H1 (cell line): ENCODE results near the gene TMTC2. TPM values are rescaled to one million over a fixed set of nuclear protein-coding genes. Genes with fewer than 3 reads are reported as not detected.

Experiments used
- CTCF ChIA-PET: fragments of 300-600 bp; sonication (Branson Sonifier 250); formaldehyde crosslinking; loops from one replicate; lab custom pipeline; 2021; ENCODE audit not compliant: partially characterized antibody; lab: Charles Lee
- POLR2A ChIA-PET: fragments of 300-600 bp; sonication (Branson Sonifier 250); formaldehyde crosslinking; loops from one replicate; lab custom pipeline; 2021; ENCODE audit warnings: inconsistent platforms; ENCODE audit not compliant: partially characterized antibody; lab: Charles Lee
- DNase-seq, 2 experiments: peaks; one replicate each; pipeline versions ENCODE4 v3.0.0 to v3.0.0-alpha.2; 2010 to 2022; ENCODE audit warnings: low spot score in 2 of 2, low read depth in 1 of 2, mixed read lengths in 1 of 2
- FAIRE-seq: peaks from 2 replicates; lab custom pipeline; 2011; peaks lifted over from hg19 to GRCh38; lab: Jason Lieb, UNC
- H2AFZ ChIP-seq: 2 replicates; pipeline ENCODE4 v1.8.1; 2012; ENCODE audit warnings: low read length, inconsistent platforms
- H2AK5ac ChIP-seq: 2 replicates; pipeline ENCODE4 v1.6.1; 2013; ENCODE audit warnings: low read depth, low read length
- H2BK120ac ChIP-seq: replicated peaks from 2 replicates; pipeline ENCODE3; 2013; ENCODE audit warnings: low read depth, low read length, inconsistent platforms
- H2BK12ac ChIP-seq: 2 replicates; pipeline ENCODE4 v1.6.1; 2013; ENCODE audit warnings: low read depth, low read length
- H2BK15ac ChIP-seq: 2 replicates; pipeline ENCODE4 v1.6.1; 2013; ENCODE audit warnings: low read length
- H2BK20ac ChIP-seq: 2 replicates; pipeline ENCODE4 v1.6.1; 2013; ENCODE audit warnings: low read length
- H2BK5ac ChIP-seq: 2 replicates; pipeline ENCODE4 v1.6.1; 2013; ENCODE audit warnings: low read depth, low read length
- H3K14ac ChIP-seq: 2 replicates; pipeline ENCODE4 v1.6.1; 2013; ENCODE audit warnings: inconsistent platforms; ENCODE audit not compliant: insufficient read length
- H3K18ac ChIP-seq: 2 replicates; pipeline ENCODE4 v1.6.1; 2013; ENCODE audit warnings: low read length; ENCODE audit errors: extremely low read depth
- H3K23ac ChIP-seq: 2 replicates; pipeline ENCODE4 v1.6.1; 2013; ENCODE audit warnings: inconsistent platforms; ENCODE audit not compliant: insufficient read length
- H3K23me2 ChIP-seq: 2 replicates; pipeline ENCODE4 v1.6.1; 2013; ENCODE audit warnings: low read depth, low read length
- H3K27ac ChIP-seq: 2 replicates; pipeline ENCODE4 v1.6.1; 2011; ENCODE audit warnings: low read depth, low read length, inconsistent platforms
- H3K27me3 ChIP-seq, 4 experiments: replicated peaks in 1 of 4; 1 replicate in 1 of 4; 2 replicates in 3 of 4; pipeline versions ENCODE4 v1.6.1 to v1.8.1; 2011 to 2013; ENCODE audit warnings: low read length in 3 of 4, mild to moderate bottlenecking in 3 of 4, inconsistent platforms in 2 of 4, mixed read lengths in 2 of 4, moderate library complexity in 1 of 4; ENCODE audit not compliant: control insufficient read depth in 3 of 4, insufficient read depth in 3 of 4; ENCODE audit errors: extremely low read depth in 1 of 4
- H3K36me3 ChIP-seq, 4 experiments: 2 replicates each; pipeline versions ENCODE4 v1.6.1 to v1.8.1; 2011 to 2013; ENCODE audit warnings: mild to moderate bottlenecking in 4 of 4, low read length in 3 of 4, moderate library complexity in 2 of 4, control low read depth in 1 of 4, inconsistent platforms in 1 of 4; ENCODE audit not compliant: insufficient read depth in 4 of 4, control insufficient read depth in 2 of 4
- H3K4ac ChIP-seq: replicated peaks from 2 replicates; pipeline ENCODE3; 2013; ENCODE audit warnings: low read length, low read depth, mixed read lengths, inconsistent platforms; ENCODE audit not compliant: insufficient read length
- H3K4me1 ChIP-seq, 4 experiments: replicated peaks in 1 of 4; 1 replicate in 1 of 4; 2 replicates in 3 of 4; pipeline versions ENCODE4 v1.6.1 to v1.8.1; 2011 to 2013; ENCODE audit warnings: low read length in 3 of 4, inconsistent platforms in 2 of 4, mixed read lengths in 1 of 4; ENCODE audit not compliant: insufficient read depth in 4 of 4, control insufficient read depth in 3 of 4
- H3K4me2 ChIP-seq, 2 experiments: 2 replicates each; pipeline versions ENCODE4 v1.6.1 to v1.8.1; 2011 to 2013; ENCODE audit warnings: low read depth in 2 of 2, low read length in 2 of 2, control low read depth in 1 of 2, inconsistent platforms in 1 of 2, mild to moderate bottlenecking in 1 of 2; ENCODE audit not compliant: insufficient read depth in 1 of 2
- H3K4me3 ChIP-seq, 4 experiments: fragments of 200-600, 300-600 bp in 1 of 4; sonication (generic), shearing (Covaris generic), sonication (Bioruptor Twin) in 1 of 4; 2 replicates each; pipeline versions ENCODE4 v1.5.1 to v1.8.1; 2011 to 2016; ENCODE audit warnings: low read length in 4 of 4, low read depth in 3 of 4, control low read depth in 2 of 4, inconsistent platforms in 2 of 4, mild to moderate bottlenecking in 2 of 4, mixed read lengths in 1 of 4, moderate library complexity in 1 of 4; ENCODE audit not compliant: insufficient read depth in 2 of 4; ENCODE audit errors: extremely low read depth in 1 of 4
- H3K56ac ChIP-seq: replicated peaks from 2 replicates; pipeline ENCODE3; 2013; ENCODE audit warnings: low read depth, mild to moderate bottlenecking, mixed read lengths, low read length, inconsistent platforms; ENCODE audit not compliant: insufficient read length
- H3K79me1 ChIP-seq: 2 replicates; pipeline ENCODE4 v1.6.1; 2013; ENCODE audit warnings: low read depth, low read length, control low read depth
- H3K79me2 ChIP-seq, 2 experiments: 2 replicates each; pipeline versions ENCODE4 v1.6.1 to v1.8.1; 2012 to 2013; ENCODE audit warnings: low read length in 2 of 2, mild to moderate bottlenecking in 2 of 2, inconsistent platforms in 1 of 2; ENCODE audit not compliant: insufficient read depth in 2 of 2, control insufficient read depth in 1 of 2
- H3K9ac ChIP-seq, 4 experiments: replicated peaks in 1 of 4; 1 replicate in 1 of 4; 2 replicates in 3 of 4; pipeline versions ENCODE4 v1.6.1 to v1.8.1; 2011 to 2013; ENCODE audit warnings: low read depth in 3 of 4, low read length in 3 of 4, control low read depth in 2 of 4, mild to moderate bottlenecking in 2 of 4, moderate library complexity in 2 of 4, inconsistent platforms in 1 of 4; ENCODE audit errors: extremely low read depth in 1 of 4
- H3K9me3 ChIP-seq, 2 experiments: 2 replicates each; pipeline versions ENCODE4 v1.6.1 to v1.8.1; 2012 to 2013; ENCODE audit warnings: mild to moderate bottlenecking in 2 of 2, moderate library complexity in 2 of 2, control low read depth in 1 of 2, inconsistent platforms in 1 of 2, low read depth in 1 of 2, low read length in 1 of 2, mixed read lengths in 1 of 2; ENCODE audit not compliant: insufficient read depth in 2 of 2
- H4K20me1 ChIP-seq, 2 experiments: replicated peaks in 1 of 2; 2 replicates each; pipeline versions ENCODE3 to v1.8.1; 2011 to 2013; ENCODE audit warnings: inconsistent platforms in 2 of 2, low read length in 2 of 2, mild to moderate bottlenecking in 1 of 2; ENCODE audit not compliant: insufficient read depth in 2 of 2, control insufficient read depth in 1 of 2
- H4K5ac ChIP-seq: 2 replicates; pipeline ENCODE4 v1.6.1; 2013; ENCODE audit warnings: low read length, low read depth, mixed read lengths, inconsistent platforms; ENCODE audit not compliant: insufficient read length
- H4K8ac ChIP-seq: 2 replicates; pipeline ENCODE4 v1.8.0; 2013; ENCODE audit warnings: mild to moderate bottlenecking, moderate library complexity, low read length, inconsistent platforms; ENCODE audit not compliant: insufficient read depth; ENCODE audit errors: extremely low read depth
- H4K91ac ChIP-seq: replicated peaks from 2 replicates; pipeline ENCODE3; 2013; ENCODE audit warnings: low read length, mixed read lengths, inconsistent platforms; ENCODE audit not compliant: insufficient read length
- POU5F1 ChIP-seq: IDR thresholded peaks from 2 replicates; pipeline ENCODE4 v1.6.1; 2011; ENCODE audit warnings: low read depth, mild to moderate bottlenecking, low read length, moderate library complexity
- RAD21 ChIP-seq, 2 experiments: IDR thresholded peaks in 1 of 2; conservative IDR thresholded peaks in 1 of 2; 2 replicates each; pipeline ENCODE4 v1.6.1; 2011; ENCODE audit warnings: low read depth in 2 of 2, low read length in 2 of 2, improper control_type of control experiment in 1 of 2, inconsistent platforms in 1 of 2, mild to moderate bottlenecking in 1 of 2, moderate library complexity in 1 of 2
- WGBS, 2 experiments: shearing (Covaris generic) in 1 of 2; methylation state at CpG; one replicate each; pipeline versions ENCODE4 v1.1.6 to v1.1.7; 2013 to 2015; ENCODE audit warnings: low lambda C conversion rate in 2 of 2, mixed read lengths in 2 of 2, inconsistent platforms in 1 of 2, low coverage in 1 of 2, missing lambda C conversion rate in 1 of 2; ENCODE audit not compliant: insufficient replicate concordance in 2 of 2, insufficient coverage in 1 of 2, insufficient read length in 1 of 2; ENCODE audit errors: extremely low coverage in 1 of 2, missing lambda C conversion rate in 1 of 2; 5-methylcytosine and 5-hydroxymethylcytosine counted together
- polyA plus RNA-seq, 7 experiments: library from polyadenylated mRNA; depleted of rRNA in 3 of 7; stranded (reverse) in 5 of 7; unstranded in 2 of 7; fragments of >200 nt in 5 of 7; fragments of 200-250 nt in 2 of 7; gene quantifications; 1 replicate in 5 of 7; 2 replicates in 1 of 7; 4 replicates in 1 of 7; pipeline versions ENCODE4 v1.2.1 to v1.2.3, GENCODE V29; 2011 to 2013; ENCODE audit warnings: missing spikeins in 2 of 7, mixed read lengths in 2 of 7
- total RNA-seq: library from RNA; stranded (reverse); fragmentation: NEBNext Ultra II Directional; extraction: Animal tissue kit (Norgen Biotek cat#: 25700); gene quantifications from 2 replicates; pipeline ENCODE4 v1.2.1, GENCODE V29; 2021

TMTC2 gene
- total and polyA plus RNA-seq, 2 of the 8 experiments (the other 6 are each of a cell fraction or from before 2014, with no cell fraction given): 2.3 to 3.9 TPM

DNA sequence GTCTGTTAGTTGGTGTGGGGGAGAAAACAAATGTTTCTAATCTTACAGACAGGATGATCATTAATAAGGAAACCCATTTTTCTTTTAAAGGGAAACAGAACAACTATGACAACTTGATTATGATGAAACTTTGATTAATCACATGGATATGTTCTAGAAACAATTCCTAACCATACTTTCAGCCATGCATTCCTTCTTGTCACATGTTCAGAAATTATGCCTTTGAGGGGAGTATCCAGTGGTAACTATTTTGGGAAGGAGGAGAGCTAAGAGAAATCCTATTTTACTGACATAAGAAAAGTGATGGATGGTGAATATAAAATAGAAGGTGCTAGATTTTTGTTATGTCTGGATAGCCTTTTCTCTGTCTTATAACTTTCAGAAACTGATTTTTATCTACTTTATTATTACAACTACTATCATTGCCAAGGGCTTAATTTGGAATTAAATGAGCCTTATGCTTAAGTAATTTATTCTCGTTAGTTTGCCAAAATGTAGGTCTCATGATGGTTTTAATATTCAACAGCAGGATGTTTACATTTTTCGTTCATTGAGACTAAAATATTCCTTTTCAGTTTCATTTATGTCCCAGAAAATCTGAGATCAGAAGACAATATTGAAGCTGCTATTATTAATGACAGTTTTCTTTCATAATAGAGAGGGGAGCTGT, 200.1 kb downstream of the TMTC2 start:
- Histone ChIP-seq H3K9ac (no peak overlapping the region), H2AK5ac (no peak overlapping the region), H3K79me2 (no peaks in the 10 kb centered on the region), H3K23ac (no peak overlapping the region), H3K14ac (no peak overlapping the region), H3K4me2 (no peak overlapping the region)
- TF ChIP-seq RAD21 (IDR thresholded peaks at IDR 0.05 in 1 of 2, conservative IDR thresholded peaks at IDR 0.05 in 1 of 2; ENCODE audit: low read depth in 2 of 2, low read length in 2 of 2) (no peak), POU5F1 (no peak)
- TF ChIP-seq, all 59 proteins: peak for 0
- H2BK12ac ChIP-seq: no peak overlapping the region
- ChIA-PET POLR2A (no interaction called here), CTCF (interaction anchor here (1.2 kb wide), 1 partner anchor 10 kb away, joined by 4 read pairs; no protein-coding TSS in a partner anchor)
- H3K79me1 ChIP-seq: no peaks in the 10 kb centered on the region
- no peak for DNase-seq
- H2BK5ac ChIP-seq: no peak overlapping the region
- H2BK120ac ChIP-seq: no peak overlapping the region
- no peak overlapping the region for H2AFZ ChIP-seq
- H2BK20ac ChIP-seq: no peak overlapping the region
- no peak for FAIRE-seq
- no peaks in the 10 kb centered on the region for H3K36me3 ChIP-seq
- no peaks in the 10 kb centered on the region for H4K20me1 ChIP-seq
- H3K9me3 ChIP-seq: no peaks in the 10 kb centered on the region
- no peak overlapping the region for H3K18ac ChIP-seq
- no peak overlapping the region for H2BK15ac ChIP-seq
- H4K5ac ChIP-seq: no peak overlapping the region
- no peak overlapping the region for H3K4ac ChIP-seq
- no peak overlapping the region for H4K91ac ChIP-seq
- no peak overlapping the region for H3K4me3 ChIP-seq
- H3K23me2 ChIP-seq: no peaks in the 10 kb centered on the region
- H3K56ac ChIP-seq: no peak overlapping the region
- no peak overlapping the region for H4K8ac ChIP-seq
- H3K4me1 ChIP-seq: no peaks in the 10 kb centered on the region
- H3K27me3 ChIP-seq: no peaks in the 10 kb centered on the region
- H3K27ac ChIP-seq: no peak overlapping the region
- WGBS, 2 experiments: 87% methylated on average over 2 of the region's 2 CpGs; no CpG with 5 or more reads in 1 of the 2 experiments
